IMR-90 (cell line): ENCODE data around the gene CMIP. TPM values are rescaled to one million over a fixed set of nuclear protein-coding genes. Genes with fewer than 3 reads are reported as not detected.

Experiments
- ATAC-seq: fragments of 200-7000 bp; cut with Tn5 transposase; 2 replicates; pipeline ENCODE4 v1.9.1; 2020; ENCODE audit warnings: low read depth, mild to moderate bottlenecking, moderate library complexity
- BruUV-seq: library from RNA; stranded (reverse); fragments of 400-500 nt; replicated peaks from 2 replicates; lab custom pipeline; 2021; lab: Mats Ljungman, UMichigan
- CTCF ChIA-PET: fragments of 300-600 bp; formaldehyde crosslinking; extraction: SDS; loops from one replicate; lab custom pipeline; 2021; ENCODE audit warnings: antibody characterized with exemption; lab: Yijun Ruan, JAX
- POLR2A ChIA-PET: fragments of 300-600 bp; sonication (Branson Sonifier 250); formaldehyde crosslinking; loops from one replicate; lab custom pipeline; 2022; ENCODE audit warnings: antibody characterized with exemption; ENCODE audit not compliant: unreplicated experiment; lab: Charles Lee
- DNase-seq: peaks from one replicate; pipeline ENCODE4 v3.0.0; 2013
- H2AFZ ChIP-seq: replicated peaks from 2 replicates; pipeline ENCODE3; 2013; ENCODE audit warnings: low read length, mild to moderate bottlenecking; ENCODE audit not compliant: poor library complexity
- H2AK5ac ChIP-seq: 2 replicates; pipeline ENCODE4 v1.6.1; 2013; ENCODE audit warnings: low read depth, low read length, inconsistent platforms
- H2AK9ac ChIP-seq: replicated peaks from 2 replicates; pipeline ENCODE3; 2013; ENCODE audit warnings: mild to moderate bottlenecking, low read depth, low read length, moderate library complexity; ENCODE audit not compliant: poor library complexity
- H2BK120ac ChIP-seq: 2 replicates; pipeline ENCODE4 v1.6.1; 2013; ENCODE audit warnings: low read depth, low read length, inconsistent platforms
- H2BK15ac ChIP-seq: 3 replicates; pipeline ENCODE4 v1.6.1; 2013; ENCODE audit warnings: low read depth, low read length, inconsistent platforms
- H2BK20ac ChIP-seq: 2 replicates; pipeline ENCODE4 v1.6.1; 2013; ENCODE audit warnings: low read depth, mild to moderate bottlenecking, inconsistent platforms, low read length, moderate library complexity
- H2BK5ac ChIP-seq: 2 replicates; pipeline ENCODE4 v1.6.1; 2013; ENCODE audit warnings: mild to moderate bottlenecking, low read depth, low read length, inconsistent platforms; ENCODE audit not compliant: poor library complexity, severe bottlenecking
- H3K14ac ChIP-seq: replicated peaks from 2 replicates; pipeline ENCODE4 v1.6.1; 2013; ENCODE audit warnings: low read depth, low read length, inconsistent platforms
- H3K18ac ChIP-seq: 2 replicates; pipeline ENCODE4 v1.6.1; 2013; ENCODE audit warnings: low read depth, low read length, control low read depth
- H3K23ac ChIP-seq: 2 replicates; pipeline ENCODE4 v1.6.1; 2013; ENCODE audit warnings: low read depth, low read length, inconsistent platforms
- H3K27ac ChIP-seq: 2 replicates; pipeline ENCODE4 v1.5.1; 2013; ENCODE audit warnings: mild to moderate bottlenecking, control low read depth, low read length; ENCODE audit not compliant: insufficient read depth
- H3K27me3 ChIP-seq: 2 replicates; pipeline ENCODE4 v1.6.1; 2013; ENCODE audit warnings: low read length; ENCODE audit not compliant: control insufficient read depth, insufficient read depth
- H3K36me3 ChIP-seq: 2 replicates; pipeline ENCODE4 v1.6.1; 2013; ENCODE audit warnings: low read length, mixed read lengths; ENCODE audit not compliant: control insufficient read depth, insufficient read depth
- H3K4ac ChIP-seq: 2 replicates; pipeline ENCODE4 v1.6.1; 2013; ENCODE audit warnings: low read depth, low read length, inconsistent platforms
- H3K4me1 ChIP-seq: 2 replicates; pipeline ENCODE4 v1.6.1; 2013; ENCODE audit warnings: low read length, mixed read lengths; ENCODE audit not compliant: control insufficient read depth, insufficient read depth
- H3K4me2 ChIP-seq: 2 replicates; pipeline ENCODE4 v1.6.1; 2013; ENCODE audit warnings: low read depth, mild to moderate bottlenecking, control low read depth, low read length, moderate library complexity
- H3K4me3 ChIP-seq: 2 replicates; pipeline ENCODE4 v1.5.1; 2013; ENCODE audit warnings: low read depth, mild to moderate bottlenecking, control low read depth, low read length, moderate library complexity; ENCODE audit not compliant: insufficient read depth
- H3K56ac ChIP-seq: 2 replicates; pipeline ENCODE4 v1.6.1; 2013; ENCODE audit warnings: low read length, inconsistent platforms; ENCODE audit not compliant: insufficient read depth; ENCODE audit errors: extremely low read depth
- H3K79me1 ChIP-seq, 2 experiments: 2 replicates each; pipeline ENCODE4 v1.6.1; 2013; ENCODE audit warnings: low read length in 2 of 2, inconsistent platforms in 1 of 2, low read depth in 1 of 2
- H3K9ac ChIP-seq: 2 replicates; pipeline ENCODE4 v1.6.1; 2013; ENCODE audit warnings: low read depth, low read length, control low read depth
- H3K9me1 ChIP-seq: 2 replicates; pipeline ENCODE4 v1.6.1; 2013; ENCODE audit warnings: low read length, inconsistent platforms; ENCODE audit not compliant: insufficient read depth
- H3K9me3 ChIP-seq: 2 replicates; pipeline ENCODE4 v1.6.1; 2013; ENCODE audit warnings: low read length; ENCODE audit not compliant: control insufficient read depth, insufficient read depth
- H4K20me1 ChIP-seq: 2 replicates; pipeline ENCODE4 v1.6.1; 2013; ENCODE audit warnings: low read length, inconsistent platforms; ENCODE audit not compliant: insufficient read depth
- H4K5ac ChIP-seq: 2 replicates; pipeline ENCODE4 v1.6.1; 2013; ENCODE audit warnings: mild to moderate bottlenecking, low read depth, low read length, control low read depth
- H4K8ac ChIP-seq, 2 experiments: 2 replicates each; pipeline ENCODE4 v1.6.1; 2013; ENCODE audit warnings: low read depth in 2 of 2, low read length in 2 of 2, control low read depth in 1 of 2, inconsistent platforms in 1 of 2
- H4K91ac ChIP-seq: 2 replicates; pipeline ENCODE4 v1.6.1; 2013; ENCODE audit warnings: low read depth, low read length, inconsistent platforms; ENCODE audit not compliant: insufficient read depth
- BHLHE40 ChIP-seq: fragments of 150-350 bp; IDR thresholded peaks from 2 replicates; pipeline ENCODE4 v1.6.1; 2016; ENCODE audit warnings: mild to moderate bottlenecking, low read depth, low read length
- ELK1 ChIP-seq: fragments of 150-350 bp; IDR thresholded peaks from 2 replicates; pipeline ENCODE4 v1.6.1; 2016; ENCODE audit warnings: low read depth, mild to moderate bottlenecking, low read length, moderate library complexity, borderline replicate concordance
- RAD21 ChIP-seq: IDR thresholded peaks from 2 replicates; pipeline ENCODE4 v1.6.1; 2012; ENCODE audit warnings: low read length, improper control_type of control experiment
- RCOR1 ChIP-seq: IDR thresholded peaks from 2 replicates; pipeline ENCODE4 v1.6.1; 2012; ENCODE audit warnings: mild to moderate bottlenecking, low read length, improper control_type of control experiment; ENCODE audit not compliant: insufficient replicate concordance
- SMC3 ChIP-seq: fragments of 150-350 bp; IDR thresholded peaks from 2 replicates; pipeline ENCODE4 v1.6.1; 2016; ENCODE audit warnings: low read depth, mild to moderate bottlenecking, antibody characterized with exemption, low read length, moderate library complexity
- WGBS, 2 experiments: methylation state at CpG; one replicate each; pipeline versions ENCODE4 v1.1.5 to v1.1.7; 2013; ENCODE audit warnings: missing lambda C conversion rate in 2 of 2; ENCODE audit not compliant: insufficient read length in 1 of 2; ENCODE audit errors: extremely low coverage in 2 of 2; 5-methylcytosine and 5-hydroxymethylcytosine counted together
- dilution Hi-C: fragments of 300-500 bp; cut with HindIII; formaldehyde crosslinking; loops from one replicate; pipeline ENCODE4 v1.14.3; 2018; ENCODE audit warnings: low sequenced_read_pairs; ENCODE audit not compliant: unreplicated experiment
- in situ Hi-C: fragments of 300-500 bp; cut with MboI; formaldehyde crosslinking; loops from 3 replicates; pipeline ENCODE4 v1.14.3; 2019; ENCODE audit warnings: low sequenced_read_pairs, inconsistent platforms, mixed read lengths
- intact Hi-C: fragments of 100-400 bp; cut with micrococcal nuclease; formaldehyde crosslinking; loops from 2 replicates; pipeline ENCODE4 v1.10.0; 2022
- polyA plus RNA-seq, 3 experiments: library from polyadenylated mRNA; depleted of rRNA; stranded (reverse); fragments of >200 nt; gene quantifications; 2 replicates each; pipeline ENCODE4 v1.2.3, GENCODE V29; 2012; ENCODE audit warnings: low replicate concordance in 1 of 3
- total RNA-seq: library from RNA; depleted of rRNA; stranded (reverse); fragments of >200 nt; gene quantifications from 2 replicates; pipeline ENCODE4 v1.2.3, GENCODE V29; 2012

The CMIP gene
- total and polyA plus RNA-seq, 2 of the 4 experiments (the other 2 are of a cell fraction) = 3.2 to 11.6 TPM

DNA sequence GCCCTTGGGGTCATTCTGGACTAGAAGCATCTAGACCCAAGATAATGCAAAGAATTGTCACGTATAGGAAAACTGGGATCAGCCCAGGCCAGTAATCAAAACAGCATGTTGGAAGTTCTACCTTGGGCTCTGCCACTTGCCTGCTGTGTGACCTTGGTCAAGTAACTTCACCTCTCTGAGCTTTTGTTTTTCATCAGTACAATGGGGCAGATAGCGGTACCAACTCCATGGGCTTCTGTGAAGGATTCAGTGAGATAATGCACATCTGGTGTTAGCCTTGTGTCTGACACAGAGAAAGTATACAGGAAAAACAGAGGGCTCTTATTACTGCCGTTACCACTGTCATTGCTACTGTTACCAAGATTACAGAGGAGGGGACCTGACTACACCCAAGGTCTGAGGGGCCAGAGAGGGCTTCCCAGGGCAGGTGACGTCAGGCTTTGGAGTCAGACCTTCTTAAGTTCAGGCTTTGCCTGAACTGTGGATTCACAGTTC, 24.6 kb downstream of the CMIP start:
- dilution Hi-C loops = no loop called here
- no peak for ATAC-seq

More for the DNA sequence above, 24.6 kb downstream of the CMIP start:
- Histone ChIP-seq H3K23ac (no peak overlapping the region), H3K4me1 (peaks cover 9% of the 10 kb centered on the region), H3K27ac (no peak overlapping the region), H3K27me3 (no peaks in the 10 kb centered on the region), H3K4ac (no peak overlapping the region), H2AFZ (no peak overlapping the region), H3K9me1 (peaks cover 27% of the 10 kb centered on the region), H3K36me3 (peaks cover 3% of the 10 kb centered on the region; the same call in 1 of the 2 replicates), H2BK120ac (no peak overlapping the region), H3K4me2 (no peak overlapping the region), H2BK20ac (no peak overlapping the region), H4K20me1 (peaks cover 80% of the 10 kb centered on the region), H3K9ac (no peak overlapping the region), H3K9me3 (no peaks in the 10 kb centered on the region), H3K79me1 (peaks cover 46 to 83% of the 10 kb centered on the region in 2 experiments), H2AK5ac (no peak overlapping the region), H2AK9ac (no peak overlapping the region), H4K5ac (no peak overlapping the region), H2BK15ac (no peak overlapping the region), H4K91ac (no peak overlapping the region), H2BK5ac (no peak overlapping the region), H3K18ac (no peak overlapping the region), H3K14ac (no peak overlapping the region), H4K8ac (no peak overlapping the region), H3K56ac (no peak overlapping the region), H3K4me3 (no peak overlapping the region)
- ChIA-PET CTCF (no interaction called here), POLR2A (no interaction called here)
- TF ChIP-seq RAD21 (no peak), RCOR1 (no peak), BHLHE40 (no peak), ELK1 (no peak), SMC3 (no peak)
- BruUV-seq = no TSS peak
- 94% methylated on average over 2 of the region's 4 CpGs; no CpG with 5 or more reads in 1 of the 2 experiments for WGBS, 2 experiments
- in situ Hi-C loops (no loop called here), intact Hi-C loops (no loop called here)
- no peak for DNase-seq
